Epithelial cell of umbilical artery (primary cell): ENCODE measurements around the gene HEATR5A. TPM values are rescaled to one million over a fixed set of nuclear protein-coding genes. Genes with fewer than 3 reads are reported as not detected.

ENCODE experiments used
- total RNA-seq: library from RNA; depleted of rRNA; stranded (reverse); fragments of >200 nt; gene quantifications from 2 replicates; pipeline ENCODE4 v1.2.3, GENCODE V29; 2014

Gene HEATR5A
- total RNA-seq, result 30.9 and 69.3 TPM in 2 replicates

DNA sequence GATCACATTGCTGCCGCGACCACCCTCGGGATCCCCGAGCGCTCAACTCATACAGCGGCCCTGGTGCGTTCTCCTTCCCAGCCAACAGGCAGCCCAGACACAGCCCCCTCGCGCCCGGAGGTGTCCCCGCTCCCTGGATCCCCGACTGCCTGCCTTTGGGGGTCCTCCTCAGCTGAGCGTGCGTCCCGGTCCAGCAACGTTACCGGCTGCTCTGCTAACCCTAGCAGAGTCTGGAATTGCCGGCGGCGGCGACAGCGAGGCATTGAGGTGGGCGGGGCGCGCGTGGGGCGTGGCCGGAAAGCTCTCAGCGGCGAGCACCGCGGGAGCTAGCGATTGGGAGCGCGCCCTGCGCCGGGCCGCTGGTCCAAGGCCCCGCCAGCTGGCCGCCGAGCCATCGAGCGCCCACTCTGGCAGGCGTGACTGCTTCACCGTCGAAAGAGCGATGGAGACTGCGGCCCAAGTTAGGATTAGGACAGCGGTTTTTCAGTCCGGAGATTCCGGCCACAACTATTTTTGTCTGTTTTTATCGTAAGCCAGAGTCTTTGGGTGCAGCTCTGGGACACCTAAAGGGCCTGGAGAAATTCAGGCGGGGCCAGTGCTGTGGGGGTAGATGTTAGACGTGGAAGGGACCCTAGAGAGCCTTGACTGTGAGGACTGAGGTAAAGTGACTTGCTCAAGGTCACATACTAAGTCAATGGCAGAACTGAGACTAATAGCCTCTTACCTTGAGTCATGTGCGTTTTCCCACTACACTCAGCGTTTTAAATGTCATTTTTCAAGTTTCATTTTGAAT lies at the start of gene HEATR5A:
Gene HEATR5A (minus strand): TSS at position 232 of the 793 bp plus-strand sequence. CDS start 17,575 bp downstream, outside the sequence.

DNA sequence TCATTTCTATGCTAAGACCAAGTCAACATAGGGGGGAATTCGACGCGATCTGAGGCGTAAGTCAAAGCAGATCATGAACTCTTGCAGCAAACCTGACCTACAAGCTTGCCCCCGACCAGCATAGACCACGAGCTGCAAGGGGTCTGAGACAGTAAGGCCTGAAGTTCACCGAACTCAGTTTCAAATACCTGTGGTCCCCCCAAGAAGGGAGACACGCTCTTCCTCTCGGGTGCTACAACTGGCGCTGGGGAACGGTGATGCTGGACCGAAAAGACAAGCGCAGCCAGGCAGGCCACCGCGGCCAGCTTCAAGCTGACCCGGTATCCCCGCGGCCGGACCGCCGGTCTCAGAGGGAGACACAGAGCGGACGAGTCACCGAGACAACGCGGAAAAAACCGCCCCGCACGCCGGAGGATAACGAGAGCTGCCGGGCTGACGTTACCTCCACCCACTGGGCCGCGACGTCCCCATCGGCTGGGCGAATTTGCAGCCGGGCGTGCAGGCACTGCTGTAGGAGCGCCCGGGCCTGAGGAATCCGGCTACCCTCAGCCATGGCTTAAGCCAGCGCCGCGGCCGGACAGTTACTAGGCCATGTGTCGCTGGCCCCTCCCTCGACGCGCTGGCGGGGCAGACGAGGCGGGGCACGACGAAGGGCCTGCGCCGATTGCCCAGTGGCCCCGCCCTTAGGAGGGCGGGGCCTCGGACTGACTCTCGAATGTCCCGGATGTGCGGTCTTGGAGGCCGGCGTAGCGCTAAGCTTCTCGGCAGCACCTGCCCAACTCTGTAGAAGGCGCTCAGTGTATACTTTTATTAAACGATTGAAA lies 36.7 kb upstream of the HEATR5A start, which contains the start of gene DTD2:
Gene DTD2 (minus strand): TSS at position 666 of the 824 bp plus-strand sequence. CDS start 113 bp downstream, at position 553.

Other genes starting within 250 kb of the HEATR5A start
- gene HECTD1, start 212.8 kb downstream of the HEATR5A start, total RNA-seq, result 180 and 189 TPM in 2 replicates
- gene DTD2, start 37.0 kb upstream of the HEATR5A start, total RNA-seq, result 33.5 and 40.6 TPM in 2 replicates
- gene GPR33, start 67.5 kb upstream of the HEATR5A start, total RNA-seq, result not detected in 2 replicates
- 6.5 and 11.1 TPM in 2 replicates for gene NUBPL, start 140.9 kb upstream of the HEATR5A start, total RNA-seq